HG03558 (cell line): Measurements from ENCODE around the gene PDIA5.

ENCODE experiments used
- ATAC-seq: cut with Tn5 transposase; IDR thresholded peaks from one replicate; pipeline ENCODE4 v1.9.1; 2021; ENCODE audit warnings: moderate number of reproducible peaks; ENCODE audit not compliant: unreplicated experiment; ENCODE audit errors: extremely low read depth

Gene PDIA5

DNA sequence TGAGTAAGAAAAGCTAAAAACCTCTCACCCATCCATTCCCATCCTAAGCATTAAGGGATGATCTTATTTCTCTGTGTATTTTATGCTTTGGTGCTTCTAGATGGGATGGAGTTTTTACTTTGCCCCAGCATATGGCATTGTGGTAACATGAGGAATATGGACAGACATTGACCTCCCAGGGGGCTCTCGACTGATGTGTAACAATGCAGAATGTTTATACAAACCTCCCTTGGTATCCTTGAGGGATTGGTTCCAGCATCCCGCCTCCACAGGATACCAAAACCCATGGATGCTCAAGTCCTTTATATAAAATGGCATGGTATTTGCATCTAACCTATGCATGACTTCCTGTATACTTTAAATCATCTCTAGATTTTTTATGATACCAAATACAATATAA lies 21.6 kb downstream of the PDIA5 start:
- no peak for ATAC-seq

DNA sequence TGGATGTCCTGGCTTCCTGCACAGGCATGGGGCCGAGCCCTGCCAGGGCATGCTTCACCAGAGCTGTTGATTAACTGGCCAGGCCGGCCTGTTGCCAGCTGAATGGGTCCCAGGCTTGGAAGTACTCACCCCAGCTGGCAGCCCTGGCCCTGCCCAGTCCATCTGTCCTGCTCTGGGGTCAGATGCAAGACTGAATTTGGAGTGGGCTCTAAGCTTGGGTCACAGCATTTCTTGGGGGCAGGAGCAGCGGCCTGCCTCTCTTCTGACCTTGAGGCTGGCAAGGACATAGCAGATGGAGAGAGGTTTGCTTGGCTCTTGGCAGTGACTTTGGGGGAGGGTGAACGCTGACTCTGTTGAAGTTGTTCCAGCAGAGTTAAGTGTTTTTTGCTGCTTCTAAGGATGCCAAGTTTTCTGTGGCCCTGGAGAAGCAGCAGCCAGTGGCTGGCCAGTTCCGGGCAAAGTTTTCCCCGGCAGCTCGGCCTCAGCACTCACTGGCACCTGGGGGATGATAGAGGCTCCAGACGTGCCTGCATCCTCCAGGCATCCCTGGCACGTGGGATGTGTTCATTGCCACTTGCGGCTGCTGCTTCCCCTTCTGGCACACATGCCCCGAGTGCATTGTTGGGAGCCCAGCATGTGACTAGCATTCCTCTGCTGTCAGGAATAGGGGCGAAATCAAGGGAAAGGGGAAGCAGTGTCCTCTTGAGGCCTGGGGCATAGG lies 22.9 kb downstream of the PDIA5 start:
- ATAC-seq = no peak

DNA sequence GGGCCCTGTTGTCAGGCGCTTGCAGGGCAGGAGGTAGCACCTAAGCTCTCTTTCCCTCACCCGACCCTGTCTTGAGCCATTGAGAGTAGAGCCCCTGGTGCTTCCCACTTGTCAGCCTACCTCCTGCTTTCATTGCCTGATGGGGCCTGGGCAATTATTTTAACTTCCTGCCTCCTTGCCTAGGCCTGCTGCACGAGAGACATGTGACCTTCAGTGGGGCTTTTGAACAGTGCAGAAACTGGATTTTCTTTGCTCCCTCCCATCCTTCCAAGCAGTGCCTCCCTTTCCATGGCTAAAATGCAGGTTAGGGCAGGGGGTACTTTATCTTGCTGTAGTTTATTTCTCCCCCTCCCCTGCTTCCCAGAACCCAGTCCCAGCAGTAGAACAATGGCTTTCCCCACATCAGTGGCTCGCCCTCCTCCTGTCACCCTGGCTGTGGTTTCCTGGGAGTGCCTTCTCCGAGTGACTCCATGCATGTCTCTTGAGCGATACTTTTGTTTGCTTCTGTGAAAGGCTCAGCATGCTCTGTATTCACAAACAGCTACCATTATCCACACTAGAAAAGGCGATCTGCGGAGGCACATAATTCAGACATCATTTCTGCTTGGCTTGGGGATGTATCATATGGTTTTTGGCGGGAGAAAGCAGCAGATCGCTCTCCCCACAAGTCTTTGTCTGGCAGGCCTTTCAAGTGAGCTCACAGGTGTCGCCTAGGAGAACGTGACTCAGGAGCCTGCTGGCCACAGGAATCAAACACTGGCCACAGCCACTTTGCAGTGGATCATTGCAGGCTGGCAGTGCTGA lies 24.1 kb downstream of the PDIA5 start:
- no peak for ATAC-seq

DNA sequence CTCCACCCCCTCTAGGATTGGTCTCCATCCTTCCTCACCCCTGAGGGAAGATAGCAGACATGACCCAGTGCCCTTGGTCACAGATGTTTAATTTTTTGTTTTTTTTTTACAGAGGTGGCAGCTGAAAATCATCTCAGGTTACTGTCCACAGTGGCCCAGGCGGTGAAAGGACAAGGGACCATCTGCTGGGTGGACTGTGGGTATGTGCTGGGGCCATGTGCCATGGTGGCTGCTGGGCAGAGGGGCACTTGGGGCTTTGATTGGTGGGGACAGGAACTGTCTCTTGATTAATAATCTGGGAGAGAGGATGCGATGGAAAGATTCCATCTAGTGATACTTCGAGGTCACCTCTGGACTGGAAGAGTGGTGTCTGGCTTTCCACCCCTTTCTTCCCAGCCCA lies 25.4 kb downstream of the PDIA5 start:
- no peak for ATAC-seq

DNA sequence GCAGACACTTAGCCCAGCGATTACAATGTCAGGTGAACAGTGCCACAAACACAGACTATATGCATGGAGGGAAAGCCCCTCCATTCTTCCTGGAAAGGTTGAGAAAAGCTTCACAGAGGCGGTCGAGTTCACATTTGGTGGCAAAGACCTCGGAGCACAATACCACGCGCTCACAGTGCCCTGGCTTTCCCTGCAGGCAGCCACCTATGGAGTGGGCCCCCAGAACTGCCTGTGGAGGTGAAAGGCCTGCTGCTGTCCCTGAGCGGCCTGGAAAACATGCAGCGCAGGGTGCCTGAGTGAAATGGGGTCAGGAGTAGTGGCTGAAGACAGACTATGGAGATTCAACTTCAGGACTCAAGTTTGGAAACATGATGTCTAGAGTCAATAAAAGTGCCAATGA lies 26.9 kb downstream of the PDIA5 start:
- no peak for ATAC-seq

DNA sequence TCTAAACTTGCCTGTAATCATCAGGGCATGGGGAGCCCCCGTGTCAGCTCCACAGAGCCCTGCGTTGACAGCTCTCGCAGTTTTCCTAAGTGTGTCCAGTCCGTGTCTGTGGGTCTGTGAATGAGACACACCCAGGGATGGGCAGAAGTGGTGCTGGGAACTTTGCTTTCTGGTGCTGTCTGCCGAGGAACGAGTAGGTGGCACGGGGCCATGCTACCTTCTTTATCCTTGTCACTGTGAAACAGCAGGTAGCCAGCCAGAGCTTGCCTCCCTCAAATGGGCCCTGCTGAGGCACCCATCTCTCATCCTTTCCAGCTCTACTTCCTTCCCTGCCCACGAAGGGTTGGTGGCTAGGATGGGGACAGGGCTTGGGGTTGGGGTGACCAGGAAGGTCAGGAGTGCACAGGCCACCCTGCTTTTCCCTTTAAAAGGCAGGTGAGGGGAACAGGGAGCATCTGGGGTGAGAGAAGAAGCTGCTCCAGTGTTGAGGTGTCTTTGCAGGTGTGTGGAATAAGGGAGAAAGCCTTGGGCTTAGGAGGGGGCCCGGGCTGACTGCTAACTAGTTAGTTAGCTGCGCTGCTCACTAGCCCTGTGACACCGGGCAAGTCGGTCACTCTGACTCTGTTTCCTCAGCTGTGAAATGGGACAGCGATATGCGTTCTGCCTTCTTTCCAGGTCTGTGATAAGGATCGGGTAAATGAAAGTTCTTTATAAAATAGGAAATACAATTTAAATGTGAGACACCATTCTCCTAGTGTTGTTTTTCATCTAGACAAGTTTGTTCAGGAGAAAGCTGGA lies 27.9 kb downstream of the PDIA5 start:
- ATAC-seq = no peak

DNA sequence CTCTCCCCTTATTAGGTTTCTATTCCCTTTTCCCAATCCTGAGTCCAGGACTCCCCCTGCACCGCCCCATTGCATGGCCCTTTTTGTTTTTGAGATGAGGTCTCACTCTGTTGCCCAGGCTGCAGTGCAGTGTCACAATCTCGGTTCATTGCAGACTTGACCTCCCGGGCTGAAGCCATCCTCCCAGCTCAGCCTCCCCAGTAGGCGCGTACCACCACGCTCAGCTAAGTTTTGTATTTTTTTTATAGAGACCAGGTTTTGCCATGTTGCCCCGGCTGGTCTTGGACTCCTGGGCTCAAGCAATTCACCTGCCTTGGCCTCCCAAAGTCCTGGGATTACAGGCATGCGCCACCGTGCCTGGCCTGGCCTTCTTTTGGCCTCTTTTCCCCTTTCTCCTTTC lies 29.3 kb downstream of the PDIA5 start:
- ATAC-seq = no peak

DNA sequence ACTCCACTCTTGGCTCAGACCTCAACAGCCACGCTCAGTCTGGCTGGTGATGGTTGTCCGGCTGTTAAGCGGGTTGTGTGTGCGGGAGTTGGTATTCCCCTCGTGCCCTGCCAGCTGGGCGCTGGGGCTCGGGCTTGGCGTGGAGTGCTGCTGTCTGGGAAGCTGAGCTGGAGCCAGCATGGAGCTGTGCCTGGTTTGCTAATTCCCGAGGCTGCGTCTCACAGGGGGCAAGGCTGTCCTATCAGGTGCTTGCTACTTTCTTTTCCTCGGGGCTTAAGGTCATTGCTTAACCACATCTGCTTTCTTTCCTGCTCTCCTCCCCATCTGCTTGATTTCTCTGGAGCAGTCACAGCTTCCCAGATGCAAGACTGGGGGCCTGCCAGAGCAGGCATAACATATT lies 29.9 kb downstream of the PDIA5 start:
- ATAC-seq = no peak

DNA sequence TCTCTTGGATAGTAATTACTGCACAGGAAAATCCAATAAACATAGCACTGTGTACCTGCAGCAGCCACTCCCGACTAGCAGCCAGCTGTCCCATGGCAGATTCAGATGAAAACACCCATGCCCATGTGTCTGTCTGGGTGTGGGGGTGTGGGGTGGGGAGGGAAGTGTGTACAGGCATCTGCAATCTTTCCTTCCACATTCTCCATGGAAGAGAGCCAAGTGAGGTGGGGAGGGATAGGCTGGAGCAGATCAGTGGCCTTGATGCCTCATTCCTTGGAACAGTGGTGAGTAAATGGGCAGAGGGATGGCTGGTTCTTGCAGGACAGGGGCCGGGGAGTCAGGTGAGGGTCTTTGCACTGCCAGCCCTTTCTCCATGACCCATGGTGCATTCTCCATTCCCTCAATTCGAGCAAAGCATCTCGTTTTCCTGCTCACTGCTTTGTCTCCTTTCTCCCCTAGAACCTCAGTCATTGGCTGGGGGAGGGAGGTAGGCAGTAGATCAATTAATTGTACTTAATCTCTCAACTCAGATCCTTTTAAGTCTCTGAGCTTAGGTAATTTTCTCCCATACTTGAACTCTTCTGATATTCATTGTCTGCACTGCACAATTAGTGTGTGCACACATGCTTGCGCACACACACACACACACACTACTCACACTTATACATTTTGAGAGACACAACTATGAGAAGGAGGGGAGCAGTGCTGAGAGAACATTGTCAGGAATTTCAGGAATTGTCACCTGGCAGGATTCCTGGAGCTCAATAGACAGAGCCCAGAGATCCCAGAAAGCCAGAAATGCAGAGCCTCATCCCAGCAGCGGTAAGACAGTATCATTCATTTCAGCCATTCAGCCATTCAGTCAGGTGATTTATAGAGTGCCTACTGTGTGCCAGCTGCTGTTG lies 31.9 kb downstream of the PDIA5 start:
- no peak for ATAC-seq

DNA sequence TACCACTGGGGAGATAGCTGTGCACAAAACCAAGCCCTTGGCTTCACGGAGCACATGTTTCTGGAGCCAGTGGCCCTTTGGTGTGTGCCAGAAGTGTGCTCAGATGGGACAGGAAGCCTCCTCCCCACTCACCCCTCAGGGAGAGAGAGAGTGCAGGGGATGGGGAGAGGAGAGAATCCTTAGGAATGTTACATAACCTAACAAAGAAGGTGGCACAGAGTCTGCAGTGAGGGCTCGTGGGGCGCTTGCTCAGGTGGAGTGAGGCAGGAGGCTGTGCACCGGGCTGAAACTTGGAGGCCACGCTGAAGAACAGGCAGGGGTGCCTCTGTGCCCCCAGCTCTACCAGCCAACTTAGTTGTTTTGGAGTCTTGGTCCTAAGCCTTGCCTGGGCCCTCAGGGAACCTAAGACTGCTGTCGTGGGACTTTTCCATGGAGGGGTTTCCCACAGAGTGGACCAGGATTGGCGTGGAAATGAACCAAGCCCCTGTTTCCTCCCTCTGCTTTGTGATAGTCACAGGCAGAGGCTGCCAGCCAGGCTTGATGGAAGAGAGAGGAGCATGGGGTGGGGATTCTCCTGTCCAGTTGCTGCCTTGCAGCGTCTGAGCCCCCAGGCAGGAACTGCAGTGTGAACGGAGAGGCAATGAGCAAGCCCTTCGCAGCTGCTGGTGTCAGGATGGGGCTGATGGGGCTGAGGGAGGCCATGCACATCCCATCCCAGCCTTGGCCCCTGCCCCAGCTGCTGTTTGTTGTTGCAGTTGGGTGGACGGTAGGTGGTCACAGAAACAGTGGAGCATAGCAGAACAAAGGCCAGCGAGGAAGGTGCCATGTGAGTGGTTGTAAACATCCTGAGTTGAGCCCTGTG lies 32.7 kb downstream of the PDIA5 start:
- ATAC-seq = no peak

DNA sequence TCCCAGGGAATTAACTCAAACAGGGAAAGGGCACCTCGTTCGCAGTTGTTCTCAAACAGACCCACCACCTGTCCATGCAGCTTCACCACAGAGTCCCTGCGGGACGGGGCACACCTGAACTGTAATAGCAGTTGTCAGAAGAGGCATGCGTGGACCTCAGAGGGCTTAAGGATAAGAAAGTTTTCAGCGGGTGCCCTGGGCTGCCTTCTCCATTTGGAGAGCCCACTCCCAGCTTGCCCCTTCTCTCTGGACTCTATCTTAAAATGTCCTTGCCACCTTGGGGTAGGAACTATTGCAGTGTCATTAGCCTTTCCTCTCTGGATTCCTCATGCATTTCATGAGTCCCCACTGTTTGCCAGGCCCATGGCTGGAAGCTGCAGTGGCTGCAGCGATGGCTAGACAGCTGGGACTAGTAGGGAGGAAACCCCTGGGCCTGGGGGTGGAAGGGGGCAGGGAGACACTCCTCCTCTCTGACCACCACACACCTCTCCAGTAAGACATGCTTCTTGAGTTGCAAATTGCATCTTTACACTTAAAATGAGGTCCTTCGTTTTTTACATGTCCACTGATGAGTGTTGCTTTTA lies 33.5 kb downstream of the PDIA5 start:
- ATAC-seq = no peak

DNA sequence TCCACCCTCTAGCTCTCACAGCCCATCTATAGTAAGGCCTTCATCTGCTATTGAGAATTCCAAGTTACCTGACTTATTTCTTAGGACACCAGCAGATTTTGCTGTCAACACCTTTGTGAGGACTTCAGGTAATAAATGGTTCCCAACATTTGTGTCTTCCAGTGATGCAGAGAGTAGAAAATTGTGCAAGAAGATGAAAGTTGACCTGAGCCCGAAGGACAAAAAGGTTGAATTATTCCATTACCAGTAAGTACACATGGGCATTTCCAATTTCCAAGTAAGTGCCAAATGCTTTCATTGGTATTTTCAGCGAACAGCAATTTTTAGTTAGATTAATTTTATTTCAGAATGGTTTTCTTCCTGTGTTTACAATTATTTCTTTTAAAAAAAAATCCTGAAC lies 35.4 kb downstream of the PDIA5 start:
- no peak for ATAC-seq

DNA sequence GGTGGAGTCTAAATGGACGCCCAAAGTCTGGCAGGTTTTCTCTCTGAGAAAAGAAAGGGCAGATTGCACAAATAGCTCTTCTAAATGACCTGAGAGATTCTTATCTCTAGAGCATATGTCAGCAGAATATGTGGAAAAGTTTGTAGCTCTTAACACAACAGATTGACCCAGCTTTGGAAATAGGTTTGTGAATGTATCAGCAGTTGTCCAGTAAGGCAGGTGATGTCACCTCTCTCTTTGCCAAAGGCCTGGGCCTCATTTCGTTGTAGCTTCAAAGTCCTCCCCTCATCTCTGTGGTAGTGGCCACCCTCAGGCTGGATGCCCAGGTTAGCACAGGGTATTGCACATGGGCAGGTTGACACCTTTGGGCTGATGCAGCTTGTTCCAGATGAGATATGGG lies 36.0 kb downstream of the PDIA5 start:
- ATAC-seq = no peak

DNA sequence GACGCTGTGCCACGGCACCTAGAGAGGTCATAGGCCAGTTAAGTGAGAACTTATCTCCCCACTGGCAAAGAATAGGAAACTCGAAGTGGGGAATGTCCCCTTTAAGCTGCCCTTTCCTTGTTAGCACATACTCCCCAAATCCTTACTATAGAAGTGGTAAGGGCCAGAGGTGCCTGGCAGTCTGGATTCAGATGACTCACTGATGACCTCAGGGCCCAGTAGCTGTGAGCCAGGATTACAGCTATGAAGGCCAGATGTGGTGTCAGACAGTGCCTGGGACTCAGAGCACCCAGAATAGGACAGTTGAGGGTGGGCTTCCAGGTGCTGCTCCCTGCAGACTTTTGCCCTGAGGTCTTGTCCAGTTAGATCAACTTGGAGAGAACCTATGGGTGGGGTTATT lies 37.7 kb downstream of the PDIA5 start:
- no peak for ATAC-seq

DNA sequence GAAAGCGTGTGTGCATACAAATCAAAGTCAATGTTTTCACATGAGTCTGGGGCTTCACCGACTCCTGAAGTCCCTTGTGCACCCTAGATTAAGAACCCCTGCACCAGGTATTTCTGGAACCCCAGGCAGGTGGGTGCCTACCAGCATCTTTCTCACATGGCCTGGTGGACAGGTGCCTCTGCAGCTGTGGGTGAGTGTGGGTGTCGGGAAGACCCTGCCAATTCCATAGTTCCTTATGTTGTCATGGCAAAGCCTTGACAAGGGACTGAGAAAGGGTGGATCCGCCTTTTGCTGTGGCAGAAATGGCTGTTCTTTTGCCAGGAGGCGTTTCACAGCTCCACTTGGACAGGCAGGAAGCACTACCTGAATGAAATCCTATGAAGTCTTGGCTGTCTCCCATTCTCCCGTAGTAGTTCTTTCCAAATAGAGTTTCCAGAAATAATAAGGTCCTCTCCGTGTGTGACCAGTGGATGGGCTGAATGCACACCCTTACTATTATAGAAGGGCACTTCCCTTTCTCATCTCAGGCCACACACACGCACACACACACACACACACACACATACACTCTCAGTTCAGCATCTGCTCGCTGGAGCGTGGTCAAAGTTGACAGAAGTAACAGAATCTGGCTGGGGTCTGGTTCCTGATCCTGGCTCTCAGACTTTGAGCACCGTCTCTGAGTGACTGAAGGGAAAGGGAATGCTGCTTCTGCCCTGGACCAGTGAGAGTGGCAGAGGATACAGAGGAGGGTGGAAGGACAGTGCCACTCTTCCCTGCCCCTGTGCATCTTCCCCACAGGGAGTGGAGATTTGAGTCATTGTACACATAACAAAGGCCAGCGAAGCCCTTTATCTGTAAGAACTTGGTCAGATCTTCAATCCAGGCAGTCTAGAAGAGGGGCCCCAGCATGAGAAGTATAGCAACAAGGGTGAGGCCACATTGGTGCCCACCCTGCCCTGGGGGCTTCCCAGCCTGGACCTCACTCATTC lies 38.7 kb downstream of the PDIA5 start:
- no peak for ATAC-seq

DNA sequence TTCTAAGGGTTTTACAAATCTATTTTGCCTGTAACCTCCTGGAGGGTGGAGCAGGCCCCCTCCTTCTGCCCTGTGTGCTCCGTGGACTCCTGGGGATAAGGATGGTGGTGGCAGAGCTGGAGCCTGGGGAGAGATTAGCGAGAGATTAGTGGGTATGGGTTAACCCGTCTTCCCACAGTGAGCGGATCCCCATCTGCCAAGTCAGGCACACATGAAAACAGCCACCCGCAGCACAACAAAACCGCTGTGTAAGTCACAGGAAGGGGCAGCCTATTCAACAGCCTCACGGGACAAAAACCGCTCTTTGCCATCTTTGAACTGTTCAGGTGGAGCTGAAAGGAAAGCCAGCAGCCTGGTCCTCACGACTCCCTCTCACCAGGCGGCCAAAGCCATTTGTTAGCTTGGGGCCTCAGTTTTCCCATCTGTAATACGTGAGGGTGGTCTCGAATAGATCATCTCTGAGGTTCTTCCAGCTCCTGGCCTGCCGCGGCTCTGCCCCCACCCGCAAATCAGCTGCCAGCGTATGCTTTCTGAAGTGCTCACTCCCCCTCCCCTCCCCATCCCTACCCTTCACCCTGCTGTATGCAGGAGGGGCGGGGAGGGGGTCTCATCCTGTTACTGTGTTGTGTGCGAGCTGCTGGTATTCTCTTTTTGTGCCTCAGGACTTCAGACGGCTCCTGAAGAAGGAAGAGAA lies 43.6 kb downstream of the PDIA5 start:
- no peak for ATAC-seq

DNA sequence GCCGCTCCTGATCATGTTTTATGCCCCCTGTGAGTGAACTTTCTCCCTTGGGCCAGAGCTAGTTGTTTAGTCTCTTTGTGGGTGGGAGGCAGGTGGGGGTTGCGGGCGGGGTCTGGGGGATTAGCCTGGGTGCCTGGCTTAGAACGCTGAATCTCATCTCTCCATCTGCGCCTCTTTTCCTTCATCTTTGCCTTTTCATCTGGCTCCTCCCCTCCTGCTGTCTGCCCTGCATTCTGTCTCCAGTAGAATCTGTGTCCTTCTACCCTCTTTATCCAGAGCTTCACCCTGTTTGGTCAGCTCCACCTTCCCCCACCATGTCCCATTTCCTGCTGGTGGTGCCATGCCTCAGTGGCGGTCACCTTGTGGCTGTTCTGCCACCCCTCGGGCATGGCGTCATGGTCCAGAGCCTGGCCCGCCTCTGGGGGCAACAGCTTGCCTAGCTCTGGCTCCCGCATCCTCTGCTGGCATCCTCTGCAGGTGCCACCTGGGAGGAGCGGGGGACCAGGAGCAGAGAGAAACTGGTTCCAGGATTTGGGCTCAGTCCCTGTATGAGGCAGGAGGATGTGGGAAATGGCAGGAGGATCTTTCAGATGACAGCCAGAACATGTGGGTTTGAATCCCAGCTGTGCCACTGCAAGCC lies 44.3 kb downstream of the PDIA5 start:
- no peak for ATAC-seq
